B cell (primary cell): ENCODE results near the gene CCDC183. TPM values are rescaled to one million over a fixed set of nuclear protein-coding genes. Genes with fewer than 3 reads are reported as not detected.

Experiments used
- ATAC-seq: fragments of 200-7000 bp; cut with Tn5 transposase; one replicate; pipeline ENCODE4 v1.10.0; 2021; ENCODE audit warnings: low read depth, mild to moderate bottlenecking, moderate number of reproducible peaks, moderate library complexity
- CTCF ChIA-PET: fragments of 350-600 bp; sonication (Branson Sonifier 250); formaldehyde crosslinking; loops from one replicate; lab custom pipeline; 2021; ENCODE audit warnings: antibody characterized with exemption, inconsistent platforms; lab: Charles Lee
- POLR2A ChIA-PET: fragments of 350-600 bp; sonication (Branson Sonifier 250); formaldehyde crosslinking; loops from one replicate; lab custom pipeline; 2021; ENCODE audit warnings: antibody characterized with exemption; lab: Charles Lee
- DNase-seq: peaks from one replicate; pipeline ENCODE4 v3.0.0; 2013
- H2AFZ ChIP-seq: 2 replicates; pipeline ENCODE4 v1.6.1; 2012; ENCODE audit warnings: mild to moderate bottlenecking, low read depth, low read length; ENCODE audit not compliant: insufficient read depth, poor library complexity, severe bottlenecking
- H3K27ac ChIP-seq, 2 donors: 1 replicate in 1 of 2; 2 replicates in 1 of 2; pipeline ENCODE4 v1.5.1; 2012 to 2013; ENCODE audit warnings: low read length in 2 of 2, mild to moderate bottlenecking in 2 of 2, moderate library complexity in 1 of 2
- H3K27me3 ChIP-seq, 4 experiments: fragments of 200-600 bp in 1 of 4; sonication (generic) in 1 of 4; replicated peaks in 1 of 4; 1 replicate in 2 of 4; 2 replicates in 2 of 4; pipeline versions ENCODE4 v1.6.1 to v1.7.0; 2013 to 2016; ENCODE audit warnings: low read length in 3 of 4, mild to moderate bottlenecking in 2 of 4, mixed read lengths in 1 of 4, moderate library complexity in 1 of 4; ENCODE audit not compliant: insufficient read depth in 4 of 4, control insufficient read depth in 3 of 4; ENCODE audit errors: control extremely low read depth in 1 of 4
- H3K36me3 ChIP-seq, 2 experiments: replicated peaks in 1 of 2; 1 replicate in 1 of 2; 2 replicates in 1 of 2; pipeline versions ENCODE4 v1.6.1 to v1.7.1; 2013; ENCODE audit warnings: low read length in 1 of 2; ENCODE audit not compliant: insufficient read depth in 2 of 2, control insufficient read depth in 1 of 2; ENCODE audit errors: control extremely low read depth in 1 of 2, extremely low read depth in 1 of 2
- H3K4me1 ChIP-seq, 2 donors: fragments of 200-600 bp in 1 of 2; sonication (generic) in 1 of 2; 1 replicate in 1 of 2; 2 replicates in 1 of 2; pipeline versions ENCODE4 v1.5.1 to v1.6.1; 2013 to 2017; ENCODE audit warnings: low read length in 2 of 2; ENCODE audit not compliant: control insufficient read depth in 2 of 2, insufficient read depth in 2 of 2
- H3K4me2 ChIP-seq: replicated peaks from 2 replicates; pipeline ENCODE3; 2012; ENCODE audit warnings: mild to moderate bottlenecking, low read depth, low read length; ENCODE audit not compliant: poor library complexity, severe bottlenecking
- H3K4me3 ChIP-seq, 5 experiments: fragments of 200-600 bp in 1 of 5; sonication (generic) in 1 of 5; 1 replicate in 3 of 5; 2 replicates in 2 of 5; pipeline versions ENCODE4 v1.5.1 to v1.7.0; 2011 to 2016; ENCODE audit warnings: low read length in 4 of 5, mild to moderate bottlenecking in 4 of 5, low read depth in 2 of 5, control low read depth in 1 of 5, moderate library complexity in 1 of 5; ENCODE audit not compliant: insufficient read depth in 1 of 5; ENCODE audit errors: control extremely low read depth in 1 of 5, extremely low read depth in 1 of 5
- H3K79me2 ChIP-seq: fragments of 200-600 bp; sonication (generic); one replicate; pipeline ENCODE4 v1.6.0; 2016; ENCODE audit warnings: low read length; ENCODE audit not compliant: control insufficient read depth, insufficient read depth
- H3K9ac ChIP-seq: fragments of 200-600 bp; sonication (generic); 2 replicates; pipeline ENCODE4 v1.6.1; 2017; ENCODE audit warnings: mild to moderate bottlenecking, low read length, moderate library complexity
- H3K9me3 ChIP-seq, 3 donors: one replicate each; pipeline versions ENCODE4 v1.6.1 to v1.7.1; 2013; ENCODE audit warnings: low read length in 2 of 3; ENCODE audit not compliant: control insufficient read depth in 2 of 3, insufficient read depth in 1 of 3; ENCODE audit errors: control extremely low read depth in 1 of 3
- H4K20me1 ChIP-seq: 2 replicates; pipeline ENCODE4 v1.6.0; 2012; ENCODE audit warnings: mild to moderate bottlenecking, low read length; ENCODE audit not compliant: insufficient read depth, control insufficient read depth, poor library complexity, severe bottlenecking
- H3K27ac Mint-ChIP-seq: one replicate; pipeline ENCODE4 v1.8.0; 2021; ENCODE audit warnings: mixed read lengths
- H3K27me3 Mint-ChIP-seq: one replicate; pipeline ENCODE4 v1.8.0; 2021; ENCODE audit warnings: mixed read lengths
- H3K4me1 Mint-ChIP-seq: one replicate; pipeline ENCODE4 v1.8.0; 2021; ENCODE audit warnings: mixed read lengths
- H3K4me3 Mint-ChIP-seq: one replicate; pipeline ENCODE4 v1.8.0; 2021; ENCODE audit warnings: mixed read lengths
- H3K9me3 Mint-ChIP-seq: one replicate; pipeline ENCODE4 v1.8.0; 2022; ENCODE audit warnings: mixed read lengths; ENCODE audit not compliant: insufficient read depth
- CTCF ChIP-seq: fragments of 200-600 bp; IDR thresholded peaks from one replicate; pipeline ENCODE4 v1.8.0; 2022; ENCODE audit warnings: antibody characterized with exemption, mild to moderate bottlenecking
- EZH2 ChIP-seq: IDR thresholded peaks from 2 replicates; pipeline ENCODE4 v1.6.1; 2012; ENCODE audit warnings: borderline replicate concordance, low read depth, mild to moderate bottlenecking, moderate library complexity, low read length; ENCODE audit not compliant: insufficient read depth, poor library complexity, severe bottlenecking
- WGBS: methylation state at CpG from one replicate; pipeline ENCODE4 v1.1.5; 2013; ENCODE audit warnings: missing lambda C conversion rate; ENCODE audit not compliant: insufficient coverage; 5-methylcytosine and 5-hydroxymethylcytosine counted together
- intact Hi-C: fragments of 100-400 bp; cut with micrococcal nuclease; formaldehyde crosslinking; loops from one replicate; pipeline ENCODE4 v1.10.0; 2022
- polyA plus RNA-seq: library from polyadenylated mRNA; depleted of rRNA; stranded (reverse); fragments of >200 nt; gene quantifications from 2 replicates; pipeline ENCODE4 v1.2.3, GENCODE V29; 2012
- total RNA-seq, 2 donors: library from RNA; stranded (reverse); fragments of 120-200 nt in 1 of 2; gene quantifications; 1 replicate in 1 of 2; 2 replicates in 1 of 2; pipeline versions ENCODE4 v1.2.3 to v1.2.4, GENCODE V29; 2013 to 2022

The CCDC183 gene
- total and polyA plus RNA-seq, 2 donors (not counting 1 experiment from before 2014, with no cell fraction given): 1.8 to 4.9 TPM

- Histone ChIP-seq H3K4me1 (no peaks in the 10 kb centered on the region), H3K9ac (no peak overlapping the region), H4K20me1 (no peaks in the 10 kb centered on the region), H3K36me3 (peaks cover 0 to 20% of the 10 kb centered on the region in 2 experiments), H3K27me3 (no peaks in the 10 kb centered on the region), H3K9me3 (no peaks in the 10 kb centered on the region), H3K4me3 (no peak overlapping the region), H3K79me2 (no peaks in the 10 kb centered on the region), H3K4me2 (no peak overlapping the region), H3K27ac (no peak overlapping the region), H2AFZ (no peak overlapping the region)
- TF ChIP-seq EZH2: no peak
- TF ChIP-seq CTCF: no peak
- Mint-ChIP-seq H3K27ac (no peak overlapping the region), H3K27me3 (no peaks in the 10 kb centered on the region), H3K4me3 (no peak overlapping the region), H3K4me1 (no peaks in the 10 kb centered on the region), H3K9me3 (no peaks in the 10 kb centered on the region)
- WGBS: 97% methylated on average over 36 of the region's 36 CpGs
- intact Hi-C loops: no loop called here
- ATAC-seq (no peak), DNase-seq (no peak)
- ChIA-PET POLR2A (interaction anchor here (0.5 kb wide), 1 partner anchor 62 kb away, joined by 5 read pairs; no protein-coding TSS in a partner anchor), CTCF (no interaction called here)
Measured at GRCh38 chr9:136835162-136835931, 39.2 kb downstream of the CCDC183 start.
